NB4 (cell line): Measurements from ENCODE around the gene BMP3.

Experiments used
- CTCF ChIP-seq: IDR thresholded peaks from one replicate; pipeline ENCODE4 v1.5.1; 2012; ENCODE audit warnings: low read depth, low read length
- POLR2A ChIP-seq: IDR thresholded peaks from 2 replicates; pipeline ENCODE4 v1.6.1; 2011; ENCODE audit warnings: mild to moderate bottlenecking; ENCODE audit not compliant: insufficient read length; ENCODE audit errors: extremely low read depth

GRCh38 chr4:81084029-81084428 is 53.5 kb downstream of the BMP3 start:
- TF ChIP-seq CTCF (no peak), POLR2A (no peak)
